Panc1 (cell line): ENCODE results near the gene NAV1. TPM values are rescaled to one million over a fixed set of nuclear protein-coding genes. Genes with fewer than 3 reads are reported as not detected.

Experiments used
- ATAC-seq: fragments of 200-7000 bp; cut with Tn5 transposase; 2 replicates; pipeline ENCODE4 v1.9.1; 2020; ENCODE audit warnings: mild to moderate bottlenecking, moderate library complexity
- Bru-seq: library from RNA; stranded (reverse); fragments of 400-500 nt; gene quantifications from one replicate; lab custom pipeline; 2021; lab: Mats Ljungman, UMichigan
- BruChase-seq, 2 experiments: library from RNA; stranded (reverse); fragments of 400-500 nt; gene quantifications; one replicate each; lab custom pipeline; 2021; lab: Mats Ljungman, UMichigan
- BruUV-seq: library from RNA; stranded (reverse); fragments of 400-500 nt; replicated peaks from 2 replicates; lab custom pipeline; 2021; lab: Mats Ljungman, UMichigan
- CTCF ChIA-PET: fragments of 300-600 bp; sonication (Branson Sonifier 250); formaldehyde crosslinking; loops from one replicate; lab custom pipeline; 2022; ENCODE audit warnings: antibody characterized with exemption; lab: Charles Lee
- POLR2A ChIA-PET: fragments of 300-600 bp; sonication (Branson Sonifier 250); formaldehyde crosslinking; loops from one replicate; lab custom pipeline; 2022; ENCODE audit warnings: antibody characterized with exemption; lab: Charles Lee
- DNase-seq: peaks from one replicate; pipeline ENCODE4 v3.0.0-alpha.2; 2010; ENCODE audit warnings: low read depth, low spot score
- H3K27ac ChIP-seq: 2 replicates; pipeline ENCODE4 v1.5.1; 2011; ENCODE audit warnings: mild to moderate bottlenecking, low read length, inconsistent platforms
- H3K27me3 ChIP-seq: fragments of 200-500 bp; sonication (Bioruptor generic); 2 replicates; pipeline ENCODE4 v1.6.0; 2014; ENCODE audit warnings: low read length, inconsistent platforms; ENCODE audit not compliant: control insufficient read depth, insufficient read depth
- H3K36me3 ChIP-seq: fragments of 200-500 bp; sonication (Bioruptor generic); 2 replicates; pipeline ENCODE4 v1.5.1; 2014; ENCODE audit warnings: inconsistent platforms, mild to moderate bottlenecking, low read length, moderate library complexity; ENCODE audit not compliant: control insufficient read depth, insufficient read depth
- H3K4me1 ChIP-seq: 2 replicates; pipeline ENCODE4 v1.5.1; 2011; ENCODE audit warnings: inconsistent platforms, mild to moderate bottlenecking, low read length, moderate library complexity; ENCODE audit not compliant: control insufficient read depth, insufficient read depth
- H3K4me3 ChIP-seq, 2 experiments: 2 replicates each; pipeline ENCODE4 v1.5.1; 2011 to 2012; ENCODE audit warnings: low read depth in 2 of 2, low read length in 2 of 2, mild to moderate bottlenecking in 2 of 2, inconsistent platforms in 1 of 2, moderate library complexity in 1 of 2
- H3K9me3 ChIP-seq: fragments of 200-500 bp; sonication (Bioruptor generic); 2 replicates; pipeline ENCODE4 v1.5.1; 2014; ENCODE audit warnings: low read depth, mild to moderate bottlenecking, inconsistent platforms, low read length, moderate library complexity; ENCODE audit not compliant: control insufficient read depth, insufficient read depth
- CTCF ChIP-seq: fragments of 450-650 bp; IDR thresholded peaks from 2 replicates; pipeline ENCODE4 v1.5.1; 2017; ENCODE audit warnings: mild to moderate bottlenecking
- SIN3A ChIP-seq: IDR thresholded peaks from 2 replicates; pipeline ENCODE4 v1.6.1; 2012; ENCODE audit warnings: low read depth, mild to moderate bottlenecking, low read length, moderate library complexity, borderline replicate concordance; ENCODE audit not compliant: insufficient read depth
- TCF7L2 ChIP-seq: IDR thresholded peaks from 2 replicates; pipeline ENCODE4 v1.6.1; 2011; ENCODE audit warnings: mild to moderate bottlenecking, low read depth, low read length, inconsistent platforms
- in situ Hi-C: cut with HindIII; loops from 2 replicates; pipeline ENCODE4 v1.10.0; 2016; ENCODE audit warnings: low sequenced_read_pairs, low pct_unique_long_range_greater_than_20kb
- intact Hi-C: fragments of 100-400 bp; cut with micrococcal nuclease; formaldehyde crosslinking; loops from one replicate; pipeline ENCODE4 v1.10.0; 2022; ENCODE audit not compliant: unreplicated experiment
- long read RNA-seq: library from polyadenylated mRNA; unstranded; transcript quantifications from one replicate; pipeline ENCODE4 v2.0.0, GENCODE V29; 2021; ENCODE audit not compliant: unreplicated experiment
- polyA plus RNA-seq: library from polyadenylated mRNA; unstranded; fragments of >200 nt; gene quantifications from one replicate; pipeline ENCODE4 v1.2.1, GENCODE V29; 2012; ENCODE audit warnings: missing spikeins; ENCODE audit not compliant: insufficient read length
- total RNA-seq: library from RNA; stranded (reverse); gene quantifications from one replicate; pipeline ENCODE4 v1.2.1, GENCODE V29; 2021; ENCODE audit not compliant: unreplicated experiment
- TF ChIP-seq, protein P1 (sequence below), 2 experiments: IDR thresholded peaks; 2 replicates each; pipeline ENCODE4 v1.6.1; 2011 to 2012; ENCODE audit warnings: low read depth in 2 of 2, control low read depth in 1 of 2, low read length in 1 of 2, mild to moderate bottlenecking in 1 of 2, moderate library complexity in 1 of 2; ENCODE audit not compliant: insufficient read depth in 1 of 2

NAV1 gene, protein sequence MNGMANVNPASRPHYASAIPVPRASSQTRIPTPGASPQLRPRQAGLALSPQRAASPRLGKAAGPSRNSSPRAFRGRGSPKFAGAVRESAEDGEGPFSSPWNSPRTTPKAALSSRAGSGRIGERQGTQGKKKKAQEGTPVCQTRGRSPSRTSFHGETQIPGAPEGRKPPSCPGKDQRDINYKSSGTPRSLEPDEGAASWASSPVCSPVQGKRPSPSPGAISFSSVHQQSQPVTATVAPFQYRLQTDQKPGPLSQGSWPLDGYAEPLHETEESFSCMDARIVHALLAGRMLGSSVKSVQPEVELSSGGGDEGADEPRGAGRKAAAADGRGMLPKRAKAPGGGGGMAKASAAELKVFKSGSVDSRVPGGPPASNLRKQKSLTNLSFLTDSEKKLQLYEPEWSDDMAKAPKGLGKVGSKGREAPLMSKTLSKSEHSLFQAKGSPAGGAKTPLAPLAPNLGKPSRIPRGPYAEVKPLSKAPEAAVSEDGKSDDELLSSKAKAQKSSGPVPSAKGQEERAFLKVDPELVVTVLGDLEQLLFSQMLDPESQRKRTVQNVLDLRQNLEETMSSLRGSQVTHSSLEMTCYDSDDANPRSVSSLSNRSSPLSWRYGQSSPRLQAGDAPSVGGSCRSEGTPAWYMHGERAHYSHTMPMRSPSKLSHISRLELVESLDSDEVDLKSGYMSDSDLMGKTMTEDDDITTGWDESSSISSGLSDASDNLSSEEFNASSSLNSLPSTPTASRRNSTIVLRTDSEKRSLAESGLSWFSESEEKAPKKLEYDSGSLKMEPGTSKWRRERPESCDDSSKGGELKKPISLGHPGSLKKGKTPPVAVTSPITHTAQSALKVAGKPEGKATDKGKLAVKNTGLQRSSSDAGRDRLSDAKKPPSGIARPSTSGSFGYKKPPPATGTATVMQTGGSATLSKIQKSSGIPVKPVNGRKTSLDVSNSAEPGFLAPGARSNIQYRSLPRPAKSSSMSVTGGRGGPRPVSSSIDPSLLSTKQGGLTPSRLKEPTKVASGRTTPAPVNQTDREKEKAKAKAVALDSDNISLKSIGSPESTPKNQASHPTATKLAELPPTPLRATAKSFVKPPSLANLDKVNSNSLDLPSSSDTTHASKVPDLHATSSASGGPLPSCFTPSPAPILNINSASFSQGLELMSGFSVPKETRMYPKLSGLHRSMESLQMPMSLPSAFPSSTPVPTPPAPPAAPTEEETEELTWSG (N-terminal part only)
- 29.0 TPM for total RNA-seq
- polyA plus RNA-seq, result 15.2 TPM
- Bru-seq, nascent RNA, result percentile 63 among the genes with signal in this experiment
- BruChase-seq, experiment 1, labeled RNA remaining after a 2-hour chase, result percentile 56 among the genes with signal in this experiment
- percentile 61 among the genes with signal in this experiment for BruChase-seq, experiment 2, labeled RNA remaining after a 6-hour chase
- long read RNA-seq, partial matches to known transcripts, result 14 of 33 reads
- long read RNA-seq, other reads (novel, unspliced or antisense), result 19 of 33 reads

DNA sequence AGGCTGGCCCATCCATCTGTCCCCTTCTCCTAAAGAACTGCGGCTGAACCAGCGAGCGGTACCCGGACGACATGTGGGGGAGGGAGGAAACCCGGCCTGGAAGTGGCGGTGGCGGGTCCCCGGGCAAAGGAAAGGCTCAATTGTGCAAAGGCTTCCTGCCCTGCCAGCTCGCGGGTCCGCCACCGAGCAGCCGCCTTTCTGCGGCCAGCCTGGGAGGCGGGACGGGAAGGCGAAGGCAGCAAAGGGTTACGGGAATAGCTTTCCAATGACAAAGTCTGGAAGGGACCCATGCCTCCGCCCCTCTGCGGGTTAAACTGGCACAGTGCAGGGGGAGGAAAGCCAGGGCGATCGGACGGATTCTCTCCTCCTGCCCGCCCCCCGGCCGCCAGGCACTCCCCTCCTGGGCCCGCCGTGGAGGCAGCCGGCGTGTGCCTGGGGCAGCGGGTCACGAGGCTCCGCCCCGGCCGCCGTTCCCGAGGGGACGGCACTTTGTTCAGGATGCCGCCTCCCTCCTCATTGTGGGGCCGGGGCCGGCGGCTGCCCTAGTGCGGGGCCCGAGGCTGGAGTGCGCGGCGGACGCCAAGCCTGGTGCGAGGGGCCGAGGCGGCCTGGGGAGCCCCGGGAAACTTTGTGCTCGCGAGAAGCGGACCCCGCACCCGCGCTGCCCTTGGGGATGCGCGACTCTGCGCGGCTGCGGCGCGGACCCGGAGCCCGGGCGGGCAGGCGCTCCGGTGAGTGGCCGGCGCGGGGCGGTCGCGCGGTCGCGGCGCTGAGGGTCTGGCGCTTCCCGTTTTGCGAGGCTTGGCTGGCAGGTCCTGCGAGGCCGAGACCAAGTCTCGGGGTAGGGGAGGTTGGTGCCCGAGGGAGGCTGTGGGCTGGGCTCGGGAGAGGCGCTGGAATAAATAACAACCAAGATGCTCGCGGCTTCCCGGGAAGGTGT lies at the start of gene NAV1:
Gene NAV1, plus strand, starts transcription at position 516 of the 940 bp plus-strand sequence. CDS start 83,758 bp downstream, outside the sequence.
- Histone ChIP-seq H3K9me3 (no peaks in the 10 kb centered on the region), H3K4me1 (peaks cover 24% of the 10 kb centered on the region), H3K27ac (peak within 1 kb of the TSS; percentile 39), H3K36me3 (no peaks in the 10 kb centered on the region), H3K4me3 (peak within 1 kb of the TSS; percentile 54 to 80), H3K27me3 (no peaks in the 10 kb centered on the region)
- intact Hi-C loops (no loop called here), in situ Hi-C loops (no loop called here)
- TF ChIP-seq CTCF (no peak), SIN3A (0 out of 2 replicates have a peak, but pooled peaks have one; percentile 46), TCF7L2 (peak; percentile 75)
- TF ChIP-seq, protein P1, sequence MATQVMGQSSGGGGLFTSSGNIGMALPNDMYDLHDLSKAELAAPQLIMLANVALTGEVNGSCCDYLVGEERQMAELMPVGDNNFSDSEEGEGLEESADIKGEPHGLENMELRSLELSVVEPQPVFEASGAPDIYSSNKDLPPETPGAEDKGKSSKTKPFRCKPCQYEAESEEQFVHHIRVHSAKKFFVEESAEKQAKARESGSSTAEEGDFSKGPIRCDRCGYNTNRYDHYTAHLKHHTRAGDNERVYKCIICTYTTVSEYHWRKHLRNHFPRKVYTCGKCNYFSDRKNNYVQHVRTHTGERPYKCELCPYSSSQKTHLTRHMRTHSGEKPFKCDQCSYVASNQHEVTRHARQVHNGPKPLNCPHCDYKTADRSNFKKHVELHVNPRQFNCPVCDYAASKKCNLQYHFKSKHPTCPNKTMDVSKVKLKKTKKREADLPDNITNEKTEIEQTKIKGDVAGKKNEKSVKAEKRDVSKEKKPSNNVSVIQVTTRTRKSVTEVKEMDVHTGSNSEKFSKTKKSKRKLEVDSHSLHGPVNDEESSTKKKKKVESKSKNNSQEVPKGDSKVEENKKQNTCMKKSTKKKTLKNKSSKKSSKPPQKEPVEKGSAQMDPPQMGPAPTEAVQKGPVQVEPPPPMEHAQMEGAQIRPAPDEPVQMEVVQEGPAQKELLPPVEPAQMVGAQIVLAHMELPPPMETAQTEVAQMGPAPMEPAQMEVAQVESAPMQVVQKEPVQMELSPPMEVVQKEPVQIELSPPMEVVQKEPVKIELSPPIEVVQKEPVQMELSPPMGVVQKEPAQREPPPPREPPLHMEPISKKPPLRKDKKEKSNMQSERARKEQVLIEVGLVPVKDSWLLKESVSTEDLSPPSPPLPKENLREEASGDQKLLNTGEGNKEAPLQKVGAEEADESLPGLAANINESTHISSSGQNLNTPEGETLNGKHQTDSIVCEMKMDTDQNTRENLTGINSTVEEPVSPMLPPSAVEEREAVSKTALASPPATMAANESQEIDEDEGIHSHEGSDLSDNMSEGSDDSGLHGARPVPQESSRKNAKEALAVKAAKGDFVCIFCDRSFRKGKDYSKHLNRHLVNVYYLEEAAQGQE (IDR thresholded peaks at IDR 0.05; ENCODE audit: insufficient read depth in 1 of 2, low read depth in 2 of 2, low read length in 1 of 2), result no peak
- CTCF ChIA-PET, result no interaction called here
- ATAC-seq, result peak; percentile 77
- no peak for DNase-seq
- BruUV-seq, result no TSS peak
- POLR2A ChIA-PET, result interaction anchor here (1.0 kb wide), 1 partner anchor 181 kb away, joined by 3 read pairs; no protein-coding TSS in a partner anchor
